ENCODE measurements around the gene C1QL4. TPM values are rescaled to one million over a fixed set of nuclear protein-coding genes. Genes with fewer than 3 reads are reported as not detected.

The C1QL4 gene
- total and polyA plus RNA-seq, 3 experiments from 2014 or later: not detected

- Mint-ChIP-seq H3K36me3 (no peaks in the 10 kb centered on the region), H3K4me3 (no peak overlapping the region), H3K4me1 (peaks cover 2 to 4% (median 3%) of the 10 kb centered on the region in 3 donors), H3K27me3 (peaks cover 14 to 43% of the 10 kb centered on the region in 2 donors), H3K9me3 (no peaks in the 10 kb centered on the region), H3K27ac (peak overlapping the region in 1 of 8 donors; percentile 10)
- peak; percentile 32 to 69 (median 63) for DNase-seq
- H3K36me3 ChIP-seq (ENCODE audit: insufficient read depth, low read length): no peaks in the 10 kb centered on the region
- no peak overlapping the region for H3K4me3 ChIP-seq (ENCODE audit: low read length)
- POLR2A ChIA-PET: interaction anchor here (1.1 to 1.2 kb wide), 2 partner anchors 8 to 16 kb away, joined by 3 to 7 read pairs; partner anchors contain the start of gene SPATS2
- no peak overlapping the region for H3K27ac ChIP-seq (ENCODE audit: low read depth, low read length)
- CTCF ChIA-PET: interaction anchor here (0.6 to 7.4 kb wide), 34 partner anchors 8 to 751 kb away, joined by 3 to 172 read pairs (median 5); partner anchors contain the start of genes DNAJC22, MCRS1, PRPF40B and PRPH
- no peaks in the 10 kb centered on the region for H3K27me3 ChIP-seq (ENCODE audit: insufficient read depth, low read length, poor library complexity, severe bottlenecking)
- peaks cover 7% of the 10 kb centered on the region for H3K4me1 ChIP-seq (ENCODE audit: insufficient read depth, low read length)
- H3K9me3 ChIP-seq (ENCODE audit: low read length): no peaks in the 10 kb centered on the region
Measured at GRCh38 chr12:49358483-49359141, 21.6 kb upstream of the C1QL4 start.

- CTCF ChIA-PET: interaction anchor here (0.7 to 7.4 kb wide), 18 partner anchors 10 to 352 kb away, joined by 3 to 172 read pairs (median 8); partner anchors contain the start of genes DNAJC22, PRPH, SPATS2 and TROAP
- Histone ChIP-seq H3K27me3 (ENCODE audit: insufficient read depth, low read length, poor library complexity, severe bottlenecking) (no peaks in the 10 kb centered on the region), H3K4me3 (ENCODE audit: low read length) (no peak overlapping the region), H3K27ac (ENCODE audit: low read depth, low read length) (no peak overlapping the region), H3K9me3 (ENCODE audit: low read length) (no peaks in the 10 kb centered on the region), H3K4me1 (ENCODE audit: insufficient read depth, low read length) (peaks cover 7% of the 10 kb centered on the region), H3K36me3 (ENCODE audit: insufficient read depth, low read length) (no peaks in the 10 kb centered on the region)
- POLR2A ChIA-PET: no interaction called here
- Mint-ChIP-seq H3K4me3 (no peak overlapping the region), H3K36me3 (no peaks in the 10 kb centered on the region), H3K27ac (no peak overlapping the region), H3K27me3 (peaks cover 23 to 52% of the 10 kb centered on the region in 2 donors), H3K4me1 (peaks cover 2 to 4% (median 3%) of the 10 kb centered on the region in 3 donors), H3K9me3 (no peaks in the 10 kb centered on the region)
- no peak for DNase-seq
Measured at GRCh38 chr12:49357103-49357678, 20.2 kb upstream of the C1QL4 start.

DNA sequence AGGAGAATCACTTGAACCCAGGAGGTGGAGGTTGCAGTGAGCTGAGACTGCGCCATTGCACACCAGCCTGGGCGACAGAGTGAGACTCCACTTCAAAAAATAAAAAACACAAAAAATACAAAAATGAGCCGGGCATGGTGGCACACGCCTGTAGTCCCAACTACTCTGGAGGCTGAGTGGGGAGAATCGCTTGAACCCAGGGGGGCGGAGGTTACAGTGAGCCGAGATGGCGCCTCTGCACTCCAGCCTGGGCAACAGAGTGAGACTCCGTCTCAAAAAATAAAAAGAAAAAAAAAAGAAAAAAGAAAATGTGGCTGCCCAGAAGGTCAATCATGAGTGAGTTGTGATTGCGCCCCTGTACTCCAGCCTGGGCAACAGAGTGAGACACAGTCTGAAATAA lies 18.9 kb upstream of the C1QL4 start:
- CTCF ChIA-PET: interaction anchor here (1.2 to 3.7 kb wide), 4 partner anchors 14 to 353 kb away, joined by 3 to 29 read pairs (median 4); partner anchors contain the start of gene PRPH
- Mint-ChIP-seq H3K9me3 (no peaks in the 10 kb centered on the region), H3K4me1 (peaks cover 2 to 4% (median 3%) of the 10 kb centered on the region in 3 donors), H3K27ac (no peak overlapping the region), H3K36me3 (no peaks in the 10 kb centered on the region), H3K4me3 (no peak overlapping the region), H3K27me3 (peaks cover 25 to 56% of the 10 kb centered on the region in 2 donors)
- no peak for DNase-seq
- Histone ChIP-seq H3K4me3 (ENCODE audit: low read length) (no peak overlapping the region), H3K27ac (ENCODE audit: low read depth, low read length) (no peak overlapping the region), H3K9me3 (ENCODE audit: low read length) (no peaks in the 10 kb centered on the region), H3K27me3 (ENCODE audit: insufficient read depth, low read length, poor library complexity, severe bottlenecking) (no peaks in the 10 kb centered on the region), H3K4me1 (ENCODE audit: insufficient read depth, low read length) (peaks cover 7% of the 10 kb centered on the region), H3K36me3 (ENCODE audit: insufficient read depth, low read length) (no peaks in the 10 kb centered on the region)
- POLR2A ChIA-PET: no interaction called here

- H3K4me3 ChIP-seq (ENCODE audit: low read length): no peak overlapping the region
- Mint-ChIP-seq H3K4me1 (peaks cover 1 to 10% (median 2%) of the 10 kb centered on the region in 3 donors), H3K4me3 (no peak overlapping the region), H3K36me3 (no peaks in the 10 kb centered on the region), H3K9me3 (no peaks in the 10 kb centered on the region), H3K27me3 (peaks cover 41 to 61% of the 10 kb centered on the region in 2 donors), H3K27ac (no peak overlapping the region)
- no peaks in the 10 kb centered on the region for H3K9me3 ChIP-seq (ENCODE audit: low read length)
- no peak overlapping the region for H3K27ac ChIP-seq (ENCODE audit: low read depth, low read length)
- CTCF ChIA-PET: interaction anchor here (0.9 to 3.4 kb wide), 5 partner anchors 10 to 201 kb away, joined by 3 to 16 read pairs (median 7); partner anchors contain the start of genes C1QL4 and SPATS2
- peaks cover 9% of the 10 kb centered on the region for H3K4me1 ChIP-seq (ENCODE audit: insufficient read depth, low read length)
- H3K36me3 ChIP-seq (ENCODE audit: insufficient read depth, low read length): no peaks in the 10 kb centered on the region
- peaks cover 22% of the 10 kb centered on the region for H3K27me3 ChIP-seq (ENCODE audit: insufficient read depth, low read length, poor library complexity, severe bottlenecking)
- DNase-seq: no peak
- POLR2A ChIA-PET: no interaction called here
Measured at GRCh38 chr12:49352351-49352750, 15.4 kb upstream of the C1QL4 start.

GRCh38 chr12:49349266-49349665 lies 12.3 kb upstream of the C1QL4 start:
- peaks cover 18 to 36% (median 24%) of the 10 kb centered on the region in 3 donors for H3K4me1 Mint-ChIP-seq
- H3K4me3 Mint-ChIP-seq: peak overlapping the region in 1 of 7 donors; percentile 31
- Histone ChIP-seq H3K27ac (ENCODE audit: low read depth, low read length) (no peak overlapping the region), H3K27me3 (ENCODE audit: insufficient read depth, low read length, poor library complexity, severe bottlenecking) (peaks cover 46% of the 10 kb centered on the region), H3K9me3 (ENCODE audit: low read length) (no peaks in the 10 kb centered on the region), H3K4me1 (ENCODE audit: insufficient read depth, low read length) (peaks cover 29% of the 10 kb centered on the region), H3K36me3 (ENCODE audit: insufficient read depth, low read length) (no peaks in the 10 kb centered on the region), H3K4me3 (ENCODE audit: low read length) (no peak overlapping the region)
- DNase-seq: no peak
- POLR2A ChIA-PET: no interaction called here
- no peaks in the 10 kb centered on the region for H3K36me3 Mint-ChIP-seq
- H3K27me3 Mint-ChIP-seq: peaks cover 52 to 68% of the 10 kb centered on the region in 2 donors
- CTCF ChIA-PET: interaction anchor here (0.7 to 6.8 kb wide), 6 partner anchors 9 to 56 kb away, joined by 3 to 102 read pairs (median 8); partner anchors contain the start of genes PRPH and SPATS2
- H3K9me3 Mint-ChIP-seq: no peaks in the 10 kb centered on the region
- no peak overlapping the region for H3K27ac Mint-ChIP-seq

DNA sequence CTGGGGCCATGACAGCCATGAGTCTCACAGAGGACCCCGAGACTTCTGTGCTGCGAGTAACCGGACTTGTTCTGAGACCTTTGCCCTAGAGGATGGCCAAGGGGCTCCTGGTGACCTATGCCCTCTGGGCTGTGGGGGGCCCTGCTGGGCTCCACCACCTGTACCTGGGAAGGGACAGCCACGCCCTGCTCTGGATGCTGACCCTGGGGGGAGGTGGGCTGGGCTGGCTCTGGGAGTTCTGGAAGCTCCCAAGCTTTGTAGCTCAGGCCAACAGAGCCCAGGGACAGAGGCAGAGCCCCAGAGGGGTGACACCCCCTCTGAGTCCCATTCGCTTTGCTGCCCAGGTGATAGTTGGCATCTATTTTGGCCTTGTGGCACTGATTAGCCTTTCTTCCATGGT lies 11.8 kb upstream of the C1QL4 start:
- Histone ChIP-seq H3K27ac (ENCODE audit: low read depth, low read length) (no peak overlapping the region), H3K4me1 (ENCODE audit: insufficient read depth, low read length) (peaks cover 33% of the 10 kb centered on the region), H3K9me3 (ENCODE audit: low read length) (no peaks in the 10 kb centered on the region), H3K4me3 (ENCODE audit: low read length) (no peak overlapping the region), H3K27me3 (ENCODE audit: insufficient read depth, low read length, poor library complexity, severe bottlenecking) (peaks cover 51% of the 10 kb centered on the region), H3K36me3 (ENCODE audit: insufficient read depth, low read length) (no peaks in the 10 kb centered on the region)
- Mint-ChIP-seq H3K9me3 (no peaks in the 10 kb centered on the region), H3K4me3 (peak overlapping the region in 4 of 7 donors; percentile 5 to 32 (median 24)), H3K36me3 (no peaks in the 10 kb centered on the region), H3K27ac (no peak overlapping the region), H3K4me1 (peaks cover 23 to 41% (median 28%) of the 10 kb centered on the region in 3 donors), H3K27me3 (peaks cover 50 to 64% of the 10 kb centered on the region in 2 donors)
- DNase-seq: no peak
- CTCF ChIA-PET: interaction anchor here (0.7 to 6.8 kb wide), 6 partner anchors 9 to 157 kb away, joined by 3 to 102 read pairs (median 7); partner anchors contain the start of genes PRPH and SPATS2
- POLR2A ChIA-PET: no interaction called here

DNA sequence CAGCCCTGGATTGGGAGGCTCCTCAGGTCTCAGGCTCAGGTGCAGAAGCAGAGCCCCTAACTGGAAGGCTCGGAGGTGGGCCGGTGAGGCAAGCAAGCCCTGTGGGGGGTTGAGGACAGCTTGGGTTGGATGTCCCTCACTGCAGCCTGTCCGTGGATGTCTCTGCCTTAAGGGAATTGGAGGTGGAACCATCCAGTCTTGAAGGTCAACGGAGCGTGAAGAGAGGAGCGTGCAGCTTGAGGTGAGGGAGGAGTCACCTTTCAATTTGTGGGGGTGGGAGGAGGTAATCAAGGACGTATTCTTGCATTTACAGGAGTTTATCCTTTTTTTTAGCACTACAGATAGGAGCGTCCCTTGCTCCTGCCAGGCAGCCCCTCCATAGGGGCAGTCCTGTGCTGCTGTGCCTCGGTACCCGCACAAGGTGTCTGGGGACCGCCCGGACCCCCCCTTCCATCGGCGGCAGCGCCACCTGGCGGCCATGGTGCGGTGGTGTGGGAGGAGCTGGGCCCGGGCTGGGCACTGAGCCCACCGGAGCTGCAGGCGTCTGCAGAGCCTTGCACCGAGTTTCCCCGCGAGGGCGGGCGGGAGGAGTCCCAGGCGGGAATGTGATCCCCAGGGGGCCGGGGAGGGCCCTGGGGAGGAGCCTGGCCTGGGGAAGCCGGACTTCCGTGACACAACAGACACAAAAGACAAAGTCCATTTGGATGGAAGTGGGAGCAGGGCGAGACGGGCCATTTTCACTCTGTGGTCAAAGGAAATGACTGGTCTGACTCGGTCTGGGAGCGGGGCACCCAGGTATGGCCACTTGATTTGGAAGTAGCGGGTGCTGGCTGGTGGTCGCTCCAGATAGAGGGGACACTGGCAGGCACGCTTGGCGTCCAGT lies 10.6 kb upstream of the C1QL4 start:
- Mint-ChIP-seq H3K4me1 (peaks cover 32 to 53% (median 39%) of the 10 kb centered on the region in 3 donors), H3K9me3 (no peaks in the 10 kb centered on the region), H3K27ac (no peak overlapping the region), H3K27me3 (peaks cover 45 to 61% of the 10 kb centered on the region in 2 donors), H3K36me3 (no peaks in the 10 kb centered on the region), H3K4me3 (peak overlapping the region; percentile 66 to 94 (median 85))
- no peak overlapping the region for H3K27ac ChIP-seq (ENCODE audit: low read depth, low read length)
- no peaks in the 10 kb centered on the region for H3K9me3 ChIP-seq (ENCODE audit: low read length)
- no peaks in the 10 kb centered on the region for H3K36me3 ChIP-seq (ENCODE audit: insufficient read depth, low read length)
- peaks cover 56% of the 10 kb centered on the region for H3K27me3 ChIP-seq (ENCODE audit: insufficient read depth, low read length, poor library complexity, severe bottlenecking)
- DNase-seq: peak; percentile 71 to 85 (median 76)
- ChIA-PET POLR2A (interaction anchor here (1.6 to 2.0 kb wide), 2 partner anchors 19 to 25 kb away, joined by 6 to 12 read pairs; partner anchors contain the start of genes SPATS2 and TROAP), CTCF (interaction anchor here (0.6 to 6.8 kb wide), 32 partner anchors 10 to 345 kb away, joined by 3 to 102 read pairs (median 4); partner anchors contain the start of genes C1QL4, PRPH, SPATS2 and TROAP)
- peaks cover 45% of the 10 kb centered on the region for H3K4me1 ChIP-seq (ENCODE audit: insufficient read depth, low read length)
- H3K4me3 ChIP-seq (ENCODE audit: low read length): peak overlapping the region; percentile 69
